HEK293T (cell line): ENCODE measurements around the gene PECR.

Experiments used
- BHLHE40 ChIP-seq: fragments of 450-650 bp; IDR thresholded peaks from 2 replicates; pipeline ENCODE4 v1.6.1; 2016; ENCODE audit warnings: mild to moderate bottlenecking, moderate library complexity, borderline replicate concordance
- FOXA1 ChIP-seq: fragments of 450-650 bp; IDR thresholded peaks from 2 replicates; pipeline ENCODE4 v1.6.1; 2016; ENCODE audit warnings: mild to moderate bottlenecking
- HDGF ChIP-seq: fragments of 450-650 bp; IDR thresholded peaks from 2 replicates; pipeline ENCODE4 v1.6.1; 2017; ENCODE audit warnings: antibody characterized with exemption, borderline replicate concordance
- NFRKB ChIP-seq: fragments of 450-650 bp; IDR thresholded peaks from 2 replicates; pipeline ENCODE4 v1.6.1; 2016; ENCODE audit warnings: mild to moderate bottlenecking, moderate library complexity
- SP1 ChIP-seq: fragments of 450-650 bp; IDR thresholded peaks from 2 replicates; pipeline ENCODE4 v1.6.1; 2017
- SUZ12 ChIP-seq: fragments of 450-650 bp; IDR thresholded peaks from 2 replicates; pipeline ENCODE4 v1.6.1; 2016; ENCODE audit warnings: mild to moderate bottlenecking

DNA sequence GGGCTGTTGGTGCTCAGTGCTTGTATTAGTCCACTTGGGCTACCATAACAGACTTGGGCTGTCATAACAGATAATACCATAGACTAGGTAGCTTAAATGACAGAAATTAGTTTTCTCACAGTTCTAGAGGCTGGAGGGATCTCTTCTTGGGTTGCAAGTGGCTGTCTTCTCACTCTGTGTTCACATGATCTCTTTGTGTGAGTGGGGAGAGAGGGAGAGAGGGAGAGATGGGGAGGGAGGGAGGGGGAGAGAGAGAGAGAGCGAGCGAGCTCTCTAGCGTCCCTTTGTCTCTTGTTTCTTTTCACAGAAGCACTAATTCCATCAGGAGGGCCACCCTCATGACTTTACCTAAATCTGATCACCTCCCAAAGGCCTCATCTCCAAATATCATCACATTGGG lies 23.1 kb upstream of the PECR start:
- TF ChIP-seq SUZ12 (no peak), NFRKB (no peak), SP1 (no peak), HDGF (no peak), FOXA1 (no peak), BHLHE40 (no peak)
